GM19452 (cell line): ENCODE results near the gene PHTF2.
"Not testable (repeated sequence)": the region's sequence is repeated elsewhere in the genome, so short reads cannot be mapped to it uniquely, and the experiment has no call there.

Source experiments
- ATAC-seq: cut with Tn5 transposase; IDR thresholded peaks from one replicate; pipeline ENCODE4 v1.9.1; 2021; ENCODE audit not compliant: unreplicated experiment

The PHTF2 gene

DNA sequence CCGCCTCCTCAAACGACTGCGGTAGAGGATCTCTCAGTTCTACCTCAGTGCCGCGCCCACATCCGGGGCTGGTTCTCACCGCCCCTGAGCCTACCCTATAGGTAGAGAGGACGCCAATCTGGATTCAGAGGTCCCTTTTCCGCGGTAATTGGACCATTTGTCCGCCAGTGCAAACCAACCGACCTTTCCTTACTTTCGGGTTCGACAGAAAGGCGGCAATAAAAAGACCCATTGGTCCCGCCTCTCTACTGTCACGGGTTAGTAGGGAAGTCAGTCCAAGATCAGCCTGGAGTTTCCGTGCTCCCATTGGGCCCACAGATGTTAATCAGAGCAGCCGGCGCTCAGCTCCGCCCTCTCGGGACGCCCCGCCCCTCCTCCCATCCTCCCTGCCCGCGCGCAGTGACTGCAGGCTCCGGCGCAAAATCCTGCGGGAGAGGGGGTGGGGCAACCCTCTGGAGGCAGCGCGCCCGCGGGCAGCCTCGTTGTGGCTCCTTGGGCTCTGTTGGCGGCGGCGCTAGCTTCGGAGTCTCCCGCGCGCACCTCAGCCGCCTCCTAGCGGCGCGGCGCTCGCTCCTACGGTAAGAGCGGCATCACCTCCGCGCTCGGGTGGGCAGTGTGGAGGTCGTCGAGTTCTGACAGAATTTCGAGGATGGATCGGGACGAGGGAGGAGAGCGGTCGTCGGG, at the start of gene PHTF2, which contains the start of gene TMEM60:
PHTF2 (plus strand) TSS at position 380 of the 684 bp plus-strand sequence.
TMEM60 (minus strand) TSS at position 41 of the 684 bp plus-strand sequence. CDS start 4,061 bp downstream, outside the sequence.
- ATAC-seq: peak; percentile 90

DNA sequence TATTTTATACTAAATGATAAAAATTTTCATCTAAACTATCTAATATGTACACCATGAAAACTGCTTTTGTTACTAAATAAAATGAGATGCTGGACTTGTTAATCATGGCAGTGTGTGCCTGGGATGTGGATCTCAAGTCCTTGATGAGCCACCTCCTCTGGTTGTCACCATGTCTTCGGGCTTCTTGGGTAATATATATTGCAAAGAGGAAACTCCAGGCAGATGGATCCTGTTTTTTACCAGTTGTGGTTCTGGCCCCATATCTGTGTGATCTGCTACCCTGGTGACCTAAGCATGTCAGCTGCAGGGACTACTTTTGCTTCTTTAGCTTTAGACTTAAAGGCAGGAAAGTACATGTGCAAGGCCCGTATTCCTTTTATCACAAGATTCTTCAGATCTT, 46.6 kb upstream of the PHTF2 start:
- no peak for ATAC-seq

DNA sequence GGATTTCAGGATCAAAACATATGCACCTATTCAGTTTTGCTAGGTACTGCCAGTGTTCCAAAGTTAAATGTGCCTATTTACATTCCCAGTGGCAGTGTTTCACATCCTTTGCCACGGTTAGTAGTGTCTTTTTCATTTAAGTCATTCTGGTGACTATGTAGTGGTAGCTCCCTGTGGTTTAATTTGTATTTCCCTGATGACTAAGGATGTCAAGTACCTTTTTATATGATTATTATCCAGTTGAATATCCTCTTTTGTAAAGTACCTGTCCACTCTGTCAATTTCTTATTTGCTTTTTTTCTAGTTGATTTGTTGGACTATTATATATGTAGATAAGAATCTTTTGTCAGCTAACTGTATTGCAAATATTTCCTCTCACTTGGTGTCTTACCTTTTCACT, 45.4 kb upstream of the PHTF2 start:
- ATAC-seq: no peak

DNA sequence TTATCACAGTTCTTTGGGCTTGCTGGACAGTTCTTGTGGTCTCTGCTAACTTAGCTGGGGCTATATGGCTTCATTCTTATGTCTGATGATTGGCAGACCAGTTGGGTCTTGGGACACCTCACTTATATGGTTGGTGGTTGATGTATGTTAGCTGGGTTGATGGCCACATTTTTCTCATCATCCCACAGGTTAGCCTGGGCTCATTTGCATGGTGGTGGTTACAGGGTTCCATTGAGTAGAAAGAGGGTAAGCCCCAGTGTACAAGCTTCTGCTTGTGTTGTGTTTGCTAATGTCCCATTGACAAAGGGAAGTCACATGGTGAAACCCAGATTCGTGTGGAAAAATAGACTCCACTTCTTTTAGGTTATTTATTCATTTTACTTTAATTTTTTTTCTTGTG, 41.0 kb upstream of the PHTF2 start:
- peak; percentile 87 for ATAC-seq

DNA sequence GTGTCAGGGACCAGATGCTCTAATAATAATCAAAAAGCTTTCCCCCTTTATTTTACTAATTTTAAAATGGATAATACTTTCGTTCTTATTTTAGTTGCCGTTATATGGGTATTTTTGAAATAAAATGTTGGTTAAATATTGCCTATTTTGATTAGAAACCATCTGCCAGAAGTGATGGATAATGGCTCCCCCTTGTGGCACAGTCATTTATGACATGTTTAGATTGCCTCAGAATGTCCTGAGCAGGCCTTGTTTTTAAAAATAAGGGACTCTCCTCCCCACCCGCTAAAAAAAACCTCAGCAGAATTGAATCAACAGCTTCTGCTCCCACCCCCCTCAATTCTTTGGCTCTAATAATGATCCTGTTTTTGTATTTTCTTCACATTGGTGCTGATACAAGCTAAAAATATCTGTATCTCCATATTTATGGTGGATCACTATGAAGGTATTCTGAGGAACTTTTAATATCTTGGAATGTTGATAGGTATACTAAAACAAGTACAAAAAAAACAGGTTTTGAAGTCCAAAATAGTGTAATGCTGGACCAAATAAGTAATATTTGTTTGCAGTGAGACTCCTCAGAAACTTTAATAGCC, 39.2 kb upstream of the PHTF2 start:
- no peak for ATAC-seq

DNA sequence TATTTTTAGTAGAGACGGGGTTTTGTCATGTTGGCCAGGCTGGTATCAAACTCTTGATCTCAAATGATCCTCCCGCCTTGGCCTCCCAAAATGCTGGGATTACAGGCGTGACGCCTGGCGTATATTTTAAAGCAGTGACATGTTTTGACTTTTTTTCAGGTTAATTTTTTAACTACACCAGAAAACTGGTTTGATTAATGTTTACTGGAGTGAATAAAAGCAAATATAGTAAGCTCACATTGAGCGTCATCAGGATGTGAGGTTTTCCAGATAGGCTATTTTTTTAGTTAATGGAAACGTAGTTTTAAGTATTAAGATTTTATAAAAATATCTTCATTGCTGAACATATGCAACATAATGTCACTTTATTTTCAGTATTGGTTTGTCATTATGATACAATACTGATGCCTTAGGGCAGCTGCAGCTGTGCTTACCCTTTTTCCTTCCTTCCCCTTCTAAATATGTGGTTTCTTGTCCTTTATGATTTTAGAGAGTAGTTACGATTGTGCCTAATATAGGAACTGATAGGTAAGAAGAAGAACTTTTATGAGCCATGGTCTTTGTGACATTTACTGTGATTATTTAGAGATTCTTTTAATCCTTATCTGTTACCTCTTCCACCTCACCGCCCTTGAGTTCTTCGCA, 37.6 kb upstream of the PHTF2 start:
- ATAC-seq: no peak

DNA sequence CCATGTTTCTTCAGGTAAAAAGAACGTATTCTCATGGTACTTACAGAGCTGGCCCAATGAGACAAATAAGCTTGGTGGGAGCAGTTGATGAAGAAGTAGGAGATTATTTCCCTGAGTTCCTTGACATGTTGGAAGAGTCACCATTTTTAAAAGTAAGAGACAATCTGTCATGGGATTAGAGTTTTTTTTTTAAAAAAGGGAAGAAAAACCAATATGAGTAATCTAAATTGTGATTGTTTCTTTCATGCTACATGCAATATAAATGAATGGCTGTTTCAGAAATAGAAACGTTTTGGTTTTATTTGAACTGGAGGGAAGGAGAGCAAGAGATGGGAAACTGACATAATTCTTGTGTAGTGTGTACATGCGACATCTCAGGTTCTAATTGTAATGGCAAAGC, 33.1 kb upstream of the PHTF2 start:
- no peak for ATAC-seq

DNA sequence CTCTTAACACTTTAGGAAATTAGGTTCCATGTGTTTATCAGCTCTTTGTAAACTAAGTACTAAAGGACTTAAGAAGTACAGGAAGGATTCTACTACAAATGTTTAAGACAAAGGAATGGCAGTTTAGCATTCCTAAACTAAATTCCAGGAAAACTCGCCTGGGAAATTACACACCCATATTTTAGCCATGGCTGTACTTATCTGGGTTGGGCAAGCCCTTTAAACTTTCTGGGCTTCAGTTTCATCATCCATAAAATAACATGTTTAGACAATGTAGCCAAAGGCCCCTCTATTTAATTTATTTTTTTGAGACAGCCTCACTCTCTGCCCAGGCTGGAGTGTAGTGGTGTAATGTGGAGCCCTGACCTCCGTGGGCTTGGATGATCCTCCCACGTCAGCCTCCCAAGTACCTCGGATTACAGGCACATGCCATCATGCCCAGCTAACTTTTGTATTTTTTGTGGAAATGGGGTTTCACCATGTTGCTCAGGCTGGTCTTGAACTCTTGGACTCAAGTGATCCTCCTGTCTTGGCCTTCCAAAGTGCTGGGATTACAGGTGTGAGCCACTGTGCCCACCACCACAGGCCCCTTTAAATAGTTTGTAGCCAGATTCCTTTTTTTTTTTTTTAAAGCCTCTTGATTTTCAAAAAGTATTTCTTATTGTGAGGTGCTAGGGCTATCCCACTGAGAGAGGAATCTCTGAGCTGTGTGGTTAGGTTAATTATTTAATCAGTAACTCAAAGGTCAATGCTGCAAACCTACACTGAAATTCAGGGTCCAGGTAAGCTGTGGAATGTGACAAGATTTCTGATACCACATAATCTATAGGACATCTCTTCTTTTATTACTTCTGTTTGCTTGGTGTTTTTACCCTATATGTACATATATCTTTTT, 32.4 kb upstream of the PHTF2 start:
- no peak for ATAC-seq

DNA sequence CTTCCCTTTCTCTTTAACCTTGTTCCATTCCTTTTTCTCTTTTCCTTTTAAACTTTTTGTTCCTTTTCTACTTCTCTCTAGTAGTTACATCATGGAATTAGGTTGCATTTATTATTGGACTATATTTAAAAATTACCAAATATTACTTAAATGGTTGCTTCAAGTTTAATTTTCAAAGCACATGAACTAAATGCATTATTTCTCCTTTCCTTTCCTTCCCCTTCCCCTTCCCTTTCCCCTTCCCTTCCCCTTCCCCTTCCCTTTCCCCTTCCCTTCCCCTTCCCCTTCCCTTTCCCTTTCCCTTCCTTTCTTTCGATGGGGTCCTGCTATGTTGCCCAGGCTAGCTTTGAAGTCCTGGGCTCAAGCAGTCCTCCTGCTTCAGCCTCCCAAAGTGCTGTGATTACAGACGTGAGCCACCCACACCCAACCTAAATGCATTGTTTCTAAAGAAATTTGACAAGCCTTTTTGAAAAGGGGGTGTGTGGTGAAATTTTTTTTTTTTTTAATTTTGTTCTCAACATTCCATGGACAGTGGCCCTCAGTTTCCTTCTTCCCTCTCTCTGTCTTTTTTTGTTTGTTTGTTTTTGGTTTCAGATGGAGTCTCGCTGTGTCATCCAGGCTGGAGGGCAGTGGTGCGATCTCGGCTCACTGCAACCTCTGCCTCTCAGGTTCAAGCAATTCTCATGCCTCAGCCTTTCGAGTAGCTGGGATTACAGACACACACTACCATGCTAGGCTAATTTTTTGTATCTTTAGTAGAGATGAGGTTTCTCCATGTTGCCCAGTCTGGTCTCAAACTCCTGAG, 31.6 kb upstream of the PHTF2 start:
- no peak for ATAC-seq

DNA sequence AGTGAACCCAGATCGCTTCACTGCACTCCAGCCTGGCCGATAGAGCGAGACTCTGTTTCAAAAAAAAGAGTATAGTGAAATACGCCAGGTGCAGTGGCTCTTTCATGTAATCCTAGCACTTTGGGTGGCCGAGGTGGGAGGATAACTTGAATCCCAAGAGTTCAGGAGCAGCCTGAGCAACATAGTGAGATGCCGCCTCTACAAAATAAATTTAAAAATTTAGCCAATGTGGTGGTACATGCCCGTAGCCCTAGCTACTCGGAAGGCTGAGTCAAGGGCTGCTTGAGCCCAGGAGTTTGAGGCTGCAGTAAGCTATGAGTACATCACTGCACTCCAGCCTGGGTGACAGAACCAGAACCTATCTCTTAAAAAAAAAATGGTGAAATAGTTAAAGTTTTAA, 28.3 kb upstream of the PHTF2 start:
- no peak for ATAC-seq

DNA sequence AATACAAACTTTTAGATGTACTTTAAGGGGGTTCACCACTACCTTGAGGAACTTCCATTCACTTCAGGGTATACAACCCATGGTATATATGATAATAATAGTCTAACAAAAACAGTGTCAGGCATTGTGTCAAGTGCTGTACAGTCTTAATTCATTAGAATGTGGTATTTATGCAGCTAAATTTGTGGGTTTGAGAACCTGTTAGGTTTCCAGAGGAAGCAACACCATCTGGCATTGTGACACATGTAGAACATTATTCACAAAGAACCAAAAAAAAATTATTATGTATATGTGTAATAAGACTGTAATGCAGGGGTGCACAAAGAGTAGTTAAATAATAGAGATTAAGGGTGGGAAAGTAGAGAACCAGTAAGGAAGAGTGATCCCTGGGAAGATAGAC, 26.7 kb upstream of the PHTF2 start:
- no peak for ATAC-seq

DNA sequence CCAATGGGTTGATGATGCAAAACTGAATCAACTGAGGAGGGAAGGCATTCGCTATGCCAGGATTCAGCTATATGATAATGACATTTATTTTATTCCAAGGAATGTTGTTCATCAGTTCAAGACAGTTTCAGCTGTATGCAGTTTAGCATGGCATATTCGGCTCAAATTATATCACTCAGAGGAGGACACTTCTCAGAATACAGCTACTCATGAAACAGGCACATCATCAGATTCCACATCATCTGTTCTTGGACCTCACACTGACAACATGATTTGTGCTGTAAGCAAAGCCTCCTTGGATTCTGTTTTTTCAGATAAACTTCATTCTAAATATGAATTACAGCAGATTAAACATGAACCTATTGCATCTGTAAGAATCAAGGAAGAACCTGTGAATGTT, 20.0 kb upstream of the PHTF2 start:
- ATAC-seq: no peak

DNA sequence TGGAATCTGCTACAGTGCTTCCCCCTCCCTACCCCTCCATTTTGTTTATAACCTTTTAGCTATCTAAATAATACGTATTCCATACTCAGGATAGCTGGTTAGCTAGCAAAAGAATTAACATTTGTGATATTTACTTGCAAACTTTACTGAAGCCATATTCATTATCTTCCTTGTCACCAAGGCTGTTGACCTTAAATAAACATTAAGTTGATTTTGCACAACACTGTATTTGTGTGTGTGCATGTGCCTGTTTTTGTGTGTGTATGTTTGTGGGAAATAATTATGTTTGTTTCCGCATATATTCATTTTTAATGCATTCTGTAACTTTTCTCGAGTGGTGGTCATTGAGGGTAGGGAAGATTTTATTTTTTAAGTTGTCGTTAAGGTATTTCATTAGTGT, 16.2 kb upstream of the PHTF2 start:
- no peak for ATAC-seq

DNA sequence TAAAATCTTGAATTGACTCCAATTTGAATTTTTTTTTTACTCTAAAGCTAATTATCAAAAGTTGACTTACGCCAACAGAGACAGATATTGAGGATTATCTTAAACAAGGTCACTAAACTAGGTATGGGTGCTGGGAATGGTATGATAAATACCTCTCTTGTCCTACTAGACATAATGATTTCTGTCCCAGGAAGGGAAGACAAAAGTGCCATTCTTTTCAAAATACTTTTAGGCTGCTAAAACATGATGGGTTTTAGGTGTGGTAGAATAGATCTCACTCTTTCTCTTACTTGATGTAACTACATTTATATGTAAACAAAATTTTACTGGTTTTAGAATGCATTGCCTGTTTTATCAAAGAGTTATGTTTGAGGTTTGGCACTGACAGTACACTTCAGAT, 15.5 kb upstream of the PHTF2 start:
- ATAC-seq: no peak

DNA sequence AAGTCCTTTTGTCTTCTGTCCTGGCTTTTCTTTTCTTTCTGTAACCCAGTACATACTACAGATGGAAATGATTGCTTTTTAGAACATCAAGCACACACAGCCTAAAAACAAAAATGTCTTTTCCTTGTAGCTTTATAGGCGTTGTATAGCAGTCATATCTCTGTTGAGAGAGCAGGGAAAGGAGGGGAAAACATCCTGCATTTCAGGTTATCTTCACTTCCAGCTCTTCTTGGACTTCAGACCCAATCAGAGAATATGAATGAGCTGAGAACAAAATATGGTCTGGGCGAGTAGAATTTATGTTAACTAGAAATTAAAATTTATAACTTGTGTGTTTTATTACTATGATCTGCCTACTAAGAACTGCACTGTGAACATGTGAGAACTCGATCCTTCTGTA, 15.0 kb upstream of the PHTF2 start:
- ATAC-seq: no peak

DNA sequence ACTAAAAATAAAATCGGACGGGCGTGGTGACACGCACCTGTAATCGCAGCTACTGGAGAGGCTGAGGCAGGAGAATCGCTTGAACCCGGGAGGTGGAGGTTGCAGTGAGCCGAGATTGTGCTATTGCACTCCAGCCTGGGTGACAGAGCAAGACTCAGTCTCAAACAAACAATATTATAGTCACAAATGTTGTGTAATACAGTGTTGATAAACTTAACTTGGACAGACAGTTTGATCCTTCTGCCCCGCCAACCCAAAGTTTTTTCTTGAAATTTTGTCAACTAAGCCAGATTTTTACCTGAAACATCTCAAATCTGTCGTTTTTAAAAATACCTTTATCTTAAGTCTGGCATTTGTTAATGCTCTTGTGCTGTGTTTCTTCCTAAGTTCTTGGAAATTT, 14.1 kb upstream of the PHTF2 start:
- not testable (repeated sequence) for ATAC-seq

DNA sequence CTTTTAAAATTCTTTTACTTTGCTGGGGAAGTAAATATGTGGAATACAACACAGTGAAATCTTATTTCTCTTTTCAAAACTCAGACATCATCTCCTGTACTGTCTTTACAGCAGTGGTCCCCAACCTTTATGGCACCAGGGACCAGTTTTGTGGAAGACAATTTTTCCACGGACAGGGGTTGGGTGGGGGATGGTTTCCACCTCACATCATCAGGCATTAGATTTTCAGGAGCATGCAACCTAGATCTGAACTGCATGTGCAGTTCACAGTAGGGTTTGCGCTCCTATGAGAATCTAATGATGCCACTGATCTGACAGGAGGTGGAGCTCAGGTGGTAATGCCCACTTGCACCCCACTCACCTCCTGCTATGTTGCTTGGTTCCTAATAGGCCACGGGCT, 12.6 kb upstream of the PHTF2 start:
- ATAC-seq: no peak

DNA sequence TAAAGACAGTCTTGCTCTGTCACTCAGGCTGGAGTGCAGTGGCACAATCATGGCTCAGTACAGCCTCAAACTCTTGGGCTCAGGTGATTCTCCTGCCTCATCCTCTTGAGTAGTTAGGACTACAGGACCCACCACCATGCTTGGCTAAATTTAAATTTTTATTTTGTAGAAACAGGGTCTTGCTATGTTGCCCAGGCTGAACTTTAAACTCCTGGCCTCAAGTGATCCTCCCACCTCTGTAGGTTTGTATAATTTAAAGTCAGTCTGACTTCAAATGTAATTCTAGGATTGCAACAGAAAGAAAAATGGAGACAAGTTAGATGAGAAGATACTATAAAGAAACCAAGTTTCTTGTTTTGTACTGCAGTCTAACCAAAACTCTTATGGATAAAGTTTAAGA, 11.8 kb upstream of the PHTF2 start:
- no peak for ATAC-seq

DNA sequence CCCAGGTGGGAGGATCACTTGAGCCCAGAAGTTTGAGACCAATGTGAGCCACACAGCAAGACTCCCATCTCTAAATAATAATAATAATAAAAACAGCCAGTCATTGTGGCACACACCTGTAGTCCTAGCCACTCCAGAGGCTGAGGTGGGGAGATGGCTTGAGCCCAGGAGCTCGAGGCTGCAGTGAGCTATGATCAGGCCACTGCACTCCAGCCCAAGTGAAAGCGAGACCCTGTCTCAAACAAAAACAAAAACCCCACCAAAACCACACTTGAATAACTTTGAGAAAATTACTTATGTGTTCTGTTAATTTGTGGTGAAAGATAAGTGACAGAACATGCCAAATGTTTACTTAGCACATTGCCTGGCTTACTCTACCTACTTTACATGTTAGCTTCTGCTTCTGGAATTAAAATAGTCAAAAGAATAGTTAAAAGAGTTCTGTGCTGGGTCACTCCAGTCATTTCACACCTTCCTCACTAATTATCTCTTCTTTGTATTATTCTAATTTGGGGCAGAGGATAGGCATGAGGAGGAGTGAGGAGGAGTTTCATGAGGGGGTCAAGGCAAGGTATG, 10.2 kb upstream of the PHTF2 start:
- no peak for ATAC-seq

DNA sequence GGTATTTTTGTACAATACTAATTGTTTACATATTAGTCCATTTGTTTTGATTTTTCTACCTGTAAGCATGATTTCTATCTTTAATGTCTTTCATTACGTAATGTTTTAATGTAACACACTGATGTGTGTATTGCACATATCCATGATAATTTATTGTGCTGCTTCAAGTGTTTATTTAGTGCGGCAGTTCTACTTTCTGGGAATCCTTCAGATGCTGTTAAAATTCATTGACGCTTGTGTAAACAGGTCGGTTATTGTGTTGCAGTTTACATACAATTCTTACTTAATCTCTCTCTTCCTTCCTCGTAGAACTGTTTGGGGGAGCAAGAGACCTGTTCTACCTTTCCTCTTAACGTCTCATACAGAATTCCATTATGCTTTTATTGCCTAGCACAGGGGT, 7.2 kb upstream of the PHTF2 start:
- no peak for ATAC-seq
